Cardiac muscle cell (in vitro differentiated cells and primary cell): ENCODE measurements around the gene CACNA1C. TPM values are rescaled to one million over a fixed set of nuclear protein-coding genes. Genes with fewer than 3 reads are reported as not detected.
A peak's percentile ranks its signal among the peaks of the same experiment; 100 is the strongest.

Experiments
- DNase-seq, 2 donors: peaks; one replicate each; pipeline versions ENCODE4 v3.0.0 to v3.0.0-alpha.2; 2010 to 2017; ENCODE audit warnings: low read depth in 1 of 2, low spot score in 1 of 2
- H3K27ac ChIP-seq: fragments of 200-600 bp; sonication (generic); 2 replicates; pipeline ENCODE4 v1.5.1; 2016
- H3K27me3 ChIP-seq: fragments of 200-600 bp; sonication (generic); 2 replicates; pipeline ENCODE4 v1.6.0; 2016; ENCODE audit warnings: control low read depth
- H3K36me3 ChIP-seq: fragments of 200-600 bp; sonication (generic); 2 replicates; pipeline ENCODE4 v1.5.1; 2016; ENCODE audit warnings: control low read depth
- H3K4me1 ChIP-seq: fragments of 200-600 bp; sonication (generic); 2 replicates; pipeline ENCODE4 v1.8.1; 2017; ENCODE audit warnings: low read depth, mild to moderate bottlenecking, mixed run types
- H3K4me3 ChIP-seq: fragments of 200-600 bp; sonication (generic); 2 replicates; pipeline ENCODE4 v1.5.1; 2016; ENCODE audit warnings: mild to moderate bottlenecking
- H3K9me3 ChIP-seq: fragments of 200-600 bp; sonication (generic); 2 replicates; pipeline ENCODE4 v1.5.1; 2017; ENCODE audit warnings: low read depth, mild to moderate bottlenecking, control low read depth
- polyA plus RNA-seq: library from polyadenylated mRNA; unstranded; fragments of >200 nt; fragmentation: Nextera tagmentation; extraction: Ambion mirVana; gene quantifications from 2 replicates; pipeline ENCODE4 v1.2.1, GENCODE V29; 2016
- total RNA-seq: library from RNA; depleted of rRNA; stranded (reverse); fragments of >200 nt; gene quantifications from 2 replicates; pipeline ENCODE4 v1.2.3, GENCODE V29; 2016
- TF ChIP-seq, protein P1 (sequence below): IDR thresholded peaks from 2 replicates; pipeline ENCODE4 v1.5.1; 2012; ENCODE audit warnings: low read depth, mild to moderate bottlenecking, low read length

CACNA1C gene
- total and polyA plus RNA-seq, 2 experiments from 2014 or later: 40.8 to 77.8 TPM

DNA sequence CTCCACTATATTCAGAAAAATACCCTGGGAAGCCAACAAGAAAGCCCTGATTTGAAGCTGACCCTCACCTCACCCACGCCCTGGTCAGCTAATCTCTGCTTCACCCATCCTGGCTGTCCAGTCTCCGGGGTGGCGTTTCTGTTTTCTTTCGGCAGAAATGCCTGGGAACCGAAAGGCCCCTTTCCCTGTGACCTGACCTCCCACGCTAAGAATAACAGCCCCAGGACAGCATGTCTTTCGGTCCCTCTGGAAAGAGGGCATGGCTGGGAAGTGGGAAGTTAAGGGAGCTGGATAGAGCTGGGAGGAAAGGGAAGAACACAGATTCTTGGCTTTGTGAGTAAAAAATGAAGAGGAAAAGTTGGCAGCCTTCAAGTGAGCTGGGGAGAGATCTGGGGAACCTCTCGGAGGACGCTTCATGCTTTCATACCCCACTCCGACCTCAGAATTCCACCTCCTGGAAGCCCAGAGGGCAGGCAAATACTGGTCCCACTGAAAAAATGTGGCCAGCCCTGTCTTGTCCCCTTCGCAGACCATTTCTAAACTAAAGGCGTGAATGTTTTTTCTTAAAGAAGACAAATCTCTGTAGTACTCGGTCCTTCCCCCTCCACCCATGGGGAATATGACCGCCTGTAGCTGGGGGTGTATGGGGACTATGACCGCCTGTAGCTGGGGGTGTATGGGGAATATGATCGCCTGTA, 579.0 kb downstream of the CACNA1C start:
- Histone ChIP-seq H3K27me3 (no peaks in the 10 kb centered on the region), H3K27ac (peak overlapping the region; percentile 70), H3K4me3 (no peak overlapping the region), H3K36me3 (no peaks in the 10 kb centered on the region), H3K9me3 (no peaks in the 10 kb centered on the region), H3K4me1 (peaks cover 10% of the 10 kb centered on the region)
- TF ChIP-seq, protein P1, sequence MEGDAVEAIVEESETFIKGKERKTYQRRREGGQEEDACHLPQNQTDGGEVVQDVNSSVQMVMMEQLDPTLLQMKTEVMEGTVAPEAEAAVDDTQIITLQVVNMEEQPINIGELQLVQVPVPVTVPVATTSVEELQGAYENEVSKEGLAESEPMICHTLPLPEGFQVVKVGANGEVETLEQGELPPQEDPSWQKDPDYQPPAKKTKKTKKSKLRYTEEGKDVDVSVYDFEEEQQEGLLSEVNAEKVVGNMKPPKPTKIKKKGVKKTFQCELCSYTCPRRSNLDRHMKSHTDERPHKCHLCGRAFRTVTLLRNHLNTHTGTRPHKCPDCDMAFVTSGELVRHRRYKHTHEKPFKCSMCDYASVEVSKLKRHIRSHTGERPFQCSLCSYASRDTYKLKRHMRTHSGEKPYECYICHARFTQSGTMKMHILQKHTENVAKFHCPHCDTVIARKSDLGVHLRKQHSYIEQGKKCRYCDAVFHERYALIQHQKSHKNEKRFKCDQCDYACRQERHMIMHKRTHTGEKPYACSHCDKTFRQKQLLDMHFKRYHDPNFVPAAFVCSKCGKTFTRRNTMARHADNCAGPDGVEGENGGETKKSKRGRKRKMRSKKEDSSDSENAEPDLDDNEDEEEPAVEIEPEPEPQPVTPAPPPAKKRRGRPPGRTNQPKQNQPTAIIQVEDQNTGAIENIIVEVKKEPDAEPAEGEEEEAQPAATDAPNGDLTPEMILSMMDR: no peak
- DNase-seq: no peak

GRCh38 chr12:2633176-2633824, 580.5 kb downstream of the CACNA1C start:
- H3K36me3 ChIP-seq: no peaks in the 10 kb centered on the region
- H3K27me3 ChIP-seq: no peaks in the 10 kb centered on the region
- H3K4me1 ChIP-seq: peaks cover 10% of the 10 kb centered on the region
- no peak overlapping the region for H3K4me3 ChIP-seq
- TF ChIP-seq, protein P1: no peak
- no peak for DNase-seq
- no peaks in the 10 kb centered on the region for H3K9me3 ChIP-seq
- H3K27ac ChIP-seq: no peak overlapping the region

GRCh38 chr12:2633825-2634200, 581.0 kb downstream of the CACNA1C start:
- Histone ChIP-seq H3K36me3 (no peaks in the 10 kb centered on the region), H3K4me1 (peaks cover 10% of the 10 kb centered on the region), H3K9me3 (no peaks in the 10 kb centered on the region), H3K27ac (no peak overlapping the region), H3K27me3 (no peaks in the 10 kb centered on the region), H3K4me3 (no peak overlapping the region)
- DNase-seq: no peak
- TF ChIP-seq, protein P1: no peak

DNA sequence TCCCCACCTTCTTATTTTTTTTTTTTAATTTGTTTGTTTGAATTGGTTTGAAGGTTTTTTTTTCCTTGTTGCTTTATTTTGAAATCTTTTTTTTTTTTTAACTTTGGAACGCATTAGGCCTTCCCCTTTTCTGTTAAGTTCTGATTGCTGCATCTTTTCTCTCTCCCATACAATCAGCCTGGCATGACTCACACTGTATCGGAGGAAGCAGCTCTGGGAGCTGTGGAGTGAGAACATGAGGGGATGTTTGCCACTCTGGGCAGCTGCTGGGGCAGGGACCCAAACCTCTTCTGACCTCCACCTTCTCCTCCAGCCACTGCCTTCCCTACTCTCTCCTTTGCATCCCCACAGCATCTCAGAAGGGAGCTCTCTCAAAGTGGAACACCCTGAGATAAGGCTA, 581.7 kb downstream of the CACNA1C start:
- Histone ChIP-seq H3K36me3 (no peaks in the 10 kb centered on the region), H3K27ac (no peak overlapping the region)
- TF ChIP-seq, protein P1: no peak

GRCh38 chr12:2636741-2637340, 584.1 kb downstream of the CACNA1C start:
- H3K4me3 ChIP-seq: no peak overlapping the region
- TF ChIP-seq, protein P1: no peak
- H3K4me1 ChIP-seq: peaks cover 1% of the 10 kb centered on the region
- H3K36me3 ChIP-seq: no peaks in the 10 kb centered on the region
- no peaks in the 10 kb centered on the region for H3K9me3 ChIP-seq
- peak overlapping the region; percentile 64 for H3K27ac ChIP-seq
- no peak for DNase-seq
- no peaks in the 10 kb centered on the region for H3K27me3 ChIP-seq

More for the DNA sequence above, 581.7 kb downstream of the CACNA1C start:
- Histone ChIP-seq H3K9me3 (no peaks in the 10 kb centered on the region), H3K4me1 (peaks cover 10% of the 10 kb centered on the region), H3K27me3 (no peaks in the 10 kb centered on the region), H3K4me3 (no peak overlapping the region)
- no peak for DNase-seq
